Cardiac septum (tissue), 1 donor: ENCODE results near the gene TIGD1. TPM values are rescaled to one million over a fixed set of nuclear protein-coding genes. Genes with fewer than 3 reads are reported as not detected.

Experiments
- DNase-seq: peaks from one replicate; pipeline ENCODE4 v3.0.0-alpha.2; 2020; ENCODE audit warnings: low spot score
- intact Hi-C: fragments of 100-400 bp; cut with DNase I; formaldehyde crosslinking; loops from one replicate; pipeline ENCODE4 v1.14.0; 2022
- total RNA-seq: library from RNA; stranded (reverse); fragmentation: NEBNext Ultra II Directional; extraction: Animal tissue kit (Norgen Biotek cat#: 25700); gene quantifications from one replicate; pipeline ENCODE4 v1.2.1, GENCODE V29; 2021
- donor health status: DM: no; HTN: no; CAD: no.

Gene TIGD1
- total RNA-seq, 1 donor from 2014 or later, result 2.5 TPM

GRCh38 chr2:232511336-232511890, 38.9 kb downstream of the TIGD1 start:
- intact Hi-C loops, result no loop called here
- DNase-seq, result no peak

DNA sequence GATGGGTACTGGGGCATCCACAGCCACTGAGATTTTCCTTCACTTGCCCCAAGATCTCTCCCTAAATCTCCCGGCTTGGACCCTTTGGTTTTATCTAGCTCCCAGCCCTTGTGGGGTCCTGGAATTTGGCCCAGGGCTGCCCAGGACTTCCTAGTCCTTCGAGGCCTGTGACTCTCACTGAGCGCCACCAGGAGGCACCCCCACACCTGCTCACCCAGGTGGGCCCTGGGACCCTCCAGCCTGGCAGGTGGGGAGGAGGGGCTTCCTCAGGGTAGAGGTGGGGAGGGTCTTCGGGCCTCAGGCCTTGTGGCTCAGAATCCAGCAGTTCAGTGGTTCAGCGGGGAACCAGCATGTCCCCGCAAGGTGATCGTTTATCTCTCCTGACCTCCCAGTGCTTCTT, 42.1 kb downstream of the TIGD1 start:
- no peak for DNase-seq
- intact Hi-C loops, result no loop called here

GRCh38 chr2:232506709-232507108, 43.6 kb downstream of the TIGD1 start:
- no peak for DNase-seq
- intact Hi-C loops, result no loop called here

DNA sequence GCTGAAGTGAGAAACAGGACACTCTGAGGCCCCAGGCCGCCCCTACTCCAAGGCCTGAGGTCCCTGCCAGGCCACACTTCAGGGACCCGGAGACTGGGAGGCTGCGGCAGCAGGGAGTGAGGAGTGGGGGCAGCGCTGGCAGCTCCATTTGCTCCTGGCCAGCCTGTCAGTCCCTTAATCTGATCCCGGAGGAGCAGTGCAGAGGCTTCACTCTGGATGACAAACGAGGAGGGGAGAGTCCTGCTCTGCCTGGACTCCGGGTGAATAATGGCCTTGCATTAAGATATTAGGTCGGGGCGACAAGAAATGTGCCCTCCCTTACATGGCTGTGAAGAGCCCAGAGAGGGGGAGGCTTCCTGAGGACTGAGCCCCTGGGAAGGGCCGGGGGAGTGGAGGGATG, 44.5 kb downstream of the TIGD1 start:
- DNase-seq, result no peak
- intact Hi-C loops, result no loop called here

- intact Hi-C loops, result no loop called here
- no peak for DNase-seq
Observed at GRCh38 chr2:232504438-232504837, 45.9 kb downstream of the TIGD1 start.

GRCh38 chr2:232503809-232504323, 46.5 kb downstream of the TIGD1 start:
- intact Hi-C loops, result no loop called here
- DNase-seq, result no peak

GRCh38 chr2:232502911-232503808, 47.2 kb downstream of the TIGD1 start:
- no peak for DNase-seq
- intact Hi-C loops, result no loop called here

GRCh38 chr2:232502511-232502910, 47.8 kb downstream of the TIGD1 start:
- DNase-seq, result no peak
- intact Hi-C loops, result no loop called here

GRCh38 chr2:232501794-232502390, 48.5 kb downstream of the TIGD1 start:
- DNase-seq, result no peak
- intact Hi-C loops, result no loop called here

- intact Hi-C loops, result no loop called here
- no peak for DNase-seq
Observed at GRCh38 chr2:232501331-232501771, 49.0 kb downstream of the TIGD1 start.

DNA sequence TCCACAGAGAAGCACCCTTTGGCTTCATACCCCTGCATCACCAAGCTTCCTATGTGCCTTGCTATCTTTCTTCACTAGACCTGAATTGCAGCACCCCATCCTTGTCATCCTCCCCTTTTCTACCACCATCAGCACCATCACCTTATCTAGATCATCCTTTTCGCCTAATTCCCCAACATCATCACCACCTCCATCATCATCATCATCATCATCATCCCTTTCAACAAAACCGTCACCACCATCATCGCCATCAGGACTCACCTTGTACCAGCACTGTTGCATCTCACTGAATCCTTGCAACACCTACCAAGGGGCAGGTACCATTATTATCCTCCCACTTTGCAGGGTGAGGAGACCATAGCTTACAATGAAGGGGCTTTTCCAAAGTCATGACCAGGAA, 51.9 kb downstream of the TIGD1 start:
- intact Hi-C loops, result no loop called here
- DNase-seq, result no peak

Other genes with a start within 250 kb of the TIGD1 start
- gene ALPP, start 171.8 kb downstream of the TIGD1 start, total RNA-seq, result not detected
- gene ALPG, start 143.7 kb downstream of the TIGD1 start, total RNA-seq, result not detected
- not detected for gene ALPI, start 94.4 kb downstream of the TIGD1 start, total RNA-seq
- gene ECEL1, start 62.7 kb downstream of the TIGD1 start, total RNA-seq, result 0.27 TPM
- gene PRSS56, start 30.2 kb downstream of the TIGD1 start, total RNA-seq, result not detected
- 0.11 TPM for gene CHRND, start 24.4 kb downstream of the TIGD1 start, total RNA-seq
- gene CHRNG, start 10.9 kb downstream of the TIGD1 start, total RNA-seq, result not detected
- gene EIF4E2, start 132 bp upstream of the TIGD1 start, total RNA-seq, result 45.9 TPM
- gene EFHD1, start 83.0 kb upstream of the TIGD1 start, total RNA-seq, result 20.1 TPM
- gene GIGYF2, start 146.8 kb upstream of the TIGD1 start, total RNA-seq, result 62.5 TPM
- gene KCNJ13, start 226.0 kb upstream of the TIGD1 start, total RNA-seq, result not detected